Mesendoderm (in vitro differentiated cells): ENCODE data around the gene KMT2A.

Experiments used
- DNase-seq: peaks from one replicate; pipeline ENCODE4 v3.0.0; 2013
- H2AK5ac ChIP-seq: 2 replicates; pipeline ENCODE4 v1.6.1; 2013; ENCODE audit warnings: low read length, inconsistent platforms
- H2BK120ac ChIP-seq: 2 replicates; pipeline ENCODE4 v1.6.1; 2013; ENCODE audit warnings: low read depth, mild to moderate bottlenecking, low read length, moderate library complexity, mixed read lengths
- H2BK15ac ChIP-seq: replicated peaks from 2 replicates; pipeline ENCODE4 v1.6.1; 2013; ENCODE audit warnings: low read depth, mild to moderate bottlenecking, moderate library complexity
- H2BK5ac ChIP-seq: 2 replicates; pipeline ENCODE4 v1.6.1; 2013; ENCODE audit warnings: low read length, inconsistent platforms
- H3K18ac ChIP-seq: 2 replicates; pipeline ENCODE4 v1.6.1; 2013; ENCODE audit warnings: mild to moderate bottlenecking, low read length, mixed read lengths
- H3K23ac ChIP-seq: one replicate; pipeline ENCODE4 v1.6.1; 2013; ENCODE audit warnings: low read length
- H3K27ac ChIP-seq: 2 replicates; pipeline ENCODE4 v1.5.1; 2013; ENCODE audit warnings: low read depth, mild to moderate bottlenecking, inconsistent platforms, low read length, moderate library complexity
- H3K27me3 ChIP-seq: 2 replicates; pipeline ENCODE4 v1.6.1; 2013; ENCODE audit warnings: low read length, control low read depth, mild to moderate bottlenecking, inconsistent platforms; ENCODE audit not compliant: insufficient read depth, poor library complexity
- H3K36me3 ChIP-seq: 2 replicates; pipeline ENCODE4 v1.6.1; 2013; ENCODE audit warnings: low read length, inconsistent platforms; ENCODE audit not compliant: control insufficient read depth, insufficient read depth
- H3K4ac ChIP-seq: one replicate; pipeline ENCODE4 v1.6.1; 2013; ENCODE audit warnings: low read depth, mild to moderate bottlenecking, low read length, moderate library complexity
- H3K4me1 ChIP-seq: 2 replicates; pipeline ENCODE4 v1.6.1; 2013; ENCODE audit warnings: low read depth, low read length, inconsistent platforms; ENCODE audit not compliant: control insufficient read depth
- H3K4me2 ChIP-seq: 2 replicates; pipeline ENCODE4 v1.6.1; 2013; ENCODE audit warnings: low read length
- H3K4me3 ChIP-seq: 2 replicates; pipeline ENCODE4 v1.5.1; 2013; ENCODE audit warnings: mild to moderate bottlenecking, low read length
- H3K56ac ChIP-seq: one replicate; pipeline ENCODE4 v1.6.1; 2013; ENCODE audit warnings: low read length
- H3K79me1 ChIP-seq: 2 replicates; pipeline ENCODE4 v1.6.1; 2013; ENCODE audit warnings: low read length, inconsistent platforms
- H3K79me2 ChIP-seq: 2 replicates; pipeline ENCODE4 v1.6.1; 2013; ENCODE audit warnings: mild to moderate bottlenecking, low read length; ENCODE audit not compliant: control insufficient read depth, insufficient read depth
- H3K9ac ChIP-seq: 2 replicates; pipeline ENCODE4 v1.6.1; 2013; ENCODE audit warnings: low read length, inconsistent platforms
- H4K5ac ChIP-seq: one replicate; pipeline ENCODE4 v1.6.1; 2013; ENCODE audit warnings: low read length
- H4K8ac ChIP-seq: one replicate; pipeline ENCODE4 v1.6.1; 2013; ENCODE audit warnings: low read depth, mild to moderate bottlenecking, control low read depth, low read length, moderate library complexity
- WGBS: extraction: QIAGEN DNeasy Blood & Tissue Kit; methylation state at CpG from one replicate; pipeline ENCODE4 v1.1.7; 2013; ENCODE audit warnings: low lambda C conversion rate, missing lambda C conversion rate; ENCODE audit not compliant: insufficient coverage; ENCODE audit errors: extremely low coverage; 5-methylcytosine and 5-hydroxymethylcytosine counted together

KMT2A gene

DNA sequence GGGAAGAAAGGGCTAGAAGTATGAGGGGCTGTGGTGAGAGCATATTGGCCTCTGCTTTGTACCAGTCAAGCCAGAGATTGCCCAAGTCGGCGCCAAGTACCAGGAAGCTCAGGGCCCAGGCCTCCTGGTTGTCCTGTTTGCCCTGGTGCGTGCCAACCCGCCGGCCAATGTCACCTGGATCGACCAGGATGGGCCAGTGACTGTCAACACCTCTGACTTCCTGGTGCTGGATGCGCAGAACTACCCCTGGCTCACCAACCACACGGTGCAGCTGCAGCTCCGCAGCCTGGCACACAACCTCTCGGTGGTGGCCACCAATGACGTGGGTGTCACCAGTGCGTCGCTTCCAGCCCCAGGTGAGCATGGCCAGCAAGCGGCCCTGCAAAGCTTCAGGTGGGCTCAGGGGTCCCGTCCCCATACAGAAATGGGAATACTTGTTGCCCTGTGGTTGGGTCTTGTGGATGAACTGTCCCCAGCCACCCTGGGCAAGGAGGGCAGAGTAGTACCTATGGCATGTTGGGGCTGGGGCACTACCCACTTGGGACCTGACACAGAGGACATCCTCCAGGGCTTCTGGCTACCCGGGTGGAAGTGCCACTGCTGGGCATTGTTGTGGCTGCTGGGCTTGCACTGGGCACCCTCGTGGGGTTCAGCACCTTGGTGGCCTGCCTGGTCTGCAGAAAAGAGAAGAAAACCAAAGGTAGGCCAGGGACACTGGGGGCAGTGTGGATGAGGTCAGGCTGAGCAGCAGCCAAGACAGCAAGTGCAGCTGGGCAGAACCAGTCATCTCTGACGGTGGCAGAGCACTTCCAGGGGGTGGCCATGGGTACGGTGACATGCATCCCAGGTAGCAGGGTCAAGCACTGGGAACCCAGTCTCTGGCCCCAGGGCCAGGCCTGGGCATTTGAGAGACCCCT, 96.8 kb downstream of the KMT2A start:
- H2AK5ac ChIP-seq, result no peak overlapping the region
- no peak overlapping the region for H3K56ac ChIP-seq
- DNase-seq, result no peak
- no peak overlapping the region for H3K4me2 ChIP-seq
- H3K4me1 ChIP-seq, result no peaks in the 10 kb centered on the region
- H3K4ac ChIP-seq, result no peak overlapping the region
- H4K5ac ChIP-seq, result no peak overlapping the region
- H3K18ac ChIP-seq, result no peak overlapping the region
- no peak overlapping the region for H2BK15ac ChIP-seq
- H3K36me3 ChIP-seq, result no peaks in the 10 kb centered on the region
- no peak overlapping the region for H4K8ac ChIP-seq
- no peak overlapping the region for H3K27ac ChIP-seq
- no peak overlapping the region for H2BK5ac ChIP-seq
- H3K27me3 ChIP-seq, result no peaks in the 10 kb centered on the region
- H3K4me3 ChIP-seq, result no peak overlapping the region
- H3K23ac ChIP-seq, result no peak overlapping the region
- no peaks in the 10 kb centered on the region for H3K79me2 ChIP-seq
- no CpG with 5 or more reads among the region's 19 CpGs for WGBS
- no peak overlapping the region for H2BK120ac ChIP-seq
- H3K79me1 ChIP-seq, result no peaks in the 10 kb centered on the region
- H3K9ac ChIP-seq, result no peak overlapping the region

DNA sequence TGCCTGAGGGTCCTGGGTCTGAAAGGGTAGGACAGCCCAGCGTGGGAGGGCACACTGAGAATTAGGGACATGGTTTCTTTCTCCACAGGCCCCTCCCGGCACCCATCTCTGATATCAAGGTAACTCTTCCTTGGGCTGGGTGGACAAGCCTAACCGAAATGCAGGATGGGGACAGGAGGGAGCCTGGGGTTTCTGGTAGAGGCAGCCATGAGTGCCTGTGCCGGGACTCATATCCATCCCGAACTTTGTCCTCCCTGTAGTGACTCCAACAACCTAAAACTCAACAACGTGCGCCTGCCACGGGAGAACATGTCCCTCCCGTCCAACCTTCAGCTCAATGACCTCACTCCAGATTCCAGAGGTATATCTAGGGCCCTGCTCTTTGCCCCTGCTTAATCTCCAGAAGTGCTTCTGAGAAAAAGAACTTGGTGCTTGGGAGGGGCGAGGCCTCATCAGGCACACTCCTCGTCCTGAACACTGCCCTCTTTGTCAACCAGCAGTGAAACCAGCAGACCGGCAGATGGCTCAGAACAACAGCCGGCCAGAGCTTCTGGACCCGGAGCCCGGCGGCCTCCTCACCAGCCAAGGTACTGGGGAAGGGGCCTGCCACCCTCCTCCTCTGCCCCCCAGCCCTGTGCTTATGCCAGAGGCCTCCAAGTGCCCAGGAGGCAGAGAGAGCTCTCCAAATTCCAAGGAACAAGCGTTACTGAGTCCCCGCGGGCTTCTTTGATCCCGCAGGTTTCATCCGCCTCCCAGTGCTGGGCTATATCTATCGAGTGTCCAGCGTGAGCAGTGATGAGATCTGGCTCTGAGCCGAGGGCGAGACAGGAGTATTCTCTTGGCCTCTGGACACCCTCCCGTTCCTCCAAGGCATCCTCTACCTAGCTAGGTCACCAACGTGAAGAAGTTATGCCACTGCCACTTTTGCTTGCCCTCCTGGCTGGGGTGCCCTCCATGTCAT, 97.8 kb downstream of the KMT2A start:
- H3K79me2 ChIP-seq, result no peaks in the 10 kb centered on the region
- H3K4me1 ChIP-seq, result no peaks in the 10 kb centered on the region
- H3K4me3 ChIP-seq, result no peak overlapping the region
- H3K56ac ChIP-seq, result no peak overlapping the region
- no peaks in the 10 kb centered on the region for H3K27me3 ChIP-seq
- H2BK120ac ChIP-seq, result no peak overlapping the region
- H3K18ac ChIP-seq, result no peak overlapping the region
- H3K36me3 ChIP-seq, result no peaks in the 10 kb centered on the region
- no peak overlapping the region for H2BK5ac ChIP-seq
- H4K8ac ChIP-seq, result no peak overlapping the region
- no peak overlapping the region for H3K4me2 ChIP-seq
- H2AK5ac ChIP-seq, result no peak overlapping the region
- H3K4ac ChIP-seq, result no peak overlapping the region
- H3K79me1 ChIP-seq, result no peaks in the 10 kb centered on the region
- no peak overlapping the region for H3K9ac ChIP-seq
- no peak overlapping the region for H2BK15ac ChIP-seq
- H3K27ac ChIP-seq, result no peak overlapping the region
- DNase-seq, result no peak
- WGBS, result no CpG with 5 or more reads among the region's 27 CpGs
- no peak overlapping the region for H3K23ac ChIP-seq
- H4K5ac ChIP-seq, result no peak overlapping the region

DNA sequence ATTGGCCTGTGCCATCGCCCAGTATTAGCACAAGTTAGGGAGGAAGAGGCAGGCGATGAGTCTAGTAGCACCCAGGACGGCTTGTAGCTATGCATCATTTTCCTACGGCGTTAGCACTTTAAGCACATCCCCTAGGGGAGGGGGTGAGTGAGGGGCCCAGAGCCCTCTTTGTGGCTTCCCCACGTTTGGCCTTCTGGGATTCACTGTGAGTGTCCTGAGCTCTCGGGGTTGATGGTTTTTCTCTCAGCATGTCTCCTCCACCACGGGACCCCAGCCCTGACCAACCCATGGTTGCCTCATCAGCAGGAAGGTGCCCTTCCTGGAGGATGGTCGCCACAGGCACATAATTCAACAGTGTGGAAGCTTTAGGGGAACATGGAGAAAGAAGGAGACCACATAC, 99.0 kb downstream of the KMT2A start:
- H3K27me3 ChIP-seq, result no peaks in the 10 kb centered on the region
- no peaks in the 10 kb centered on the region for H3K79me2 ChIP-seq
- no peak overlapping the region for H3K23ac ChIP-seq
- H3K18ac ChIP-seq, result no peak overlapping the region
- no CpG with 5 or more reads among the region's 9 CpGs for WGBS
- no peak overlapping the region for H4K5ac ChIP-seq
- no peak overlapping the region for H4K8ac ChIP-seq
- no peak overlapping the region for H3K4me2 ChIP-seq
- no peak for DNase-seq
- H3K4me1 ChIP-seq, result no peaks in the 10 kb centered on the region
- H3K56ac ChIP-seq, result no peak overlapping the region
- H2AK5ac ChIP-seq, result no peak overlapping the region
- H2BK120ac ChIP-seq, result no peak overlapping the region
- H3K4me3 ChIP-seq, result no peak overlapping the region
- no peak overlapping the region for H3K27ac ChIP-seq
- no peak overlapping the region for H3K9ac ChIP-seq
- H2BK5ac ChIP-seq, result no peak overlapping the region
- no peaks in the 10 kb centered on the region for H3K36me3 ChIP-seq
- no peak overlapping the region for H2BK15ac ChIP-seq
- no peak overlapping the region for H3K4ac ChIP-seq
- no peaks in the 10 kb centered on the region for H3K79me1 ChIP-seq

DNA sequence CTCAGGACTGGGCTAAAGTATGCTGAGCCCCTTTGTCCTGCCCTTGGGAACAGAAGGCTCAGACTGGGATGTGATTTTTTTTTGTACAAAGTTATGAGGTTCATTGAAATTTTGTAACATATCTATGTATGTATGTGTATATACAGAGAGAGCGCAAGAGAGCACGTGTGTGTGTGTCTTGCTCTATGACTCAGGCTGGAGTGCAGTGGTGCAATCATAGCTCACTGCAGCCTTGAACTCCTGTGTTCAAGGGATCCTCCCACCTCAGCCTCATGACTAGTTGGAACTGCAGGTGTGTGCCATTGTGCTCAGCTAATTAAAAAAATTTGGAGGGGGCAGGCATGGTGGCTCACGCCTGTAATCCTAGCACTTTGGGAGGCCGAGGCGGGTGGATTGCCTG, 100.4 kb downstream of the KMT2A start:
- Histone ChIP-seq H3K23ac (no peak overlapping the region), H3K79me1 (no peaks in the 10 kb centered on the region), H3K4me1 (no peaks in the 10 kb centered on the region), H4K5ac (no peak overlapping the region), H3K27me3 (no peaks in the 10 kb centered on the region), H3K4me2 (no peak overlapping the region), H3K4ac (no peak overlapping the region), H3K79me2 (no peaks in the 10 kb centered on the region), H3K18ac (no peak overlapping the region), H2AK5ac (no peak overlapping the region), H3K56ac (no peak overlapping the region), H2BK5ac (no peak overlapping the region), H2BK15ac (no peak overlapping the region), H3K4me3 (no peak overlapping the region), H3K27ac (no peak overlapping the region), H4K8ac (no peak overlapping the region), H2BK120ac (no peak overlapping the region), H3K36me3 (no peaks in the 10 kb centered on the region), H3K9ac (no peak overlapping the region)
- WGBS, result no CpG with 5 or more reads among the region's 5 CpGs
- DNase-seq, result no peak

DNA sequence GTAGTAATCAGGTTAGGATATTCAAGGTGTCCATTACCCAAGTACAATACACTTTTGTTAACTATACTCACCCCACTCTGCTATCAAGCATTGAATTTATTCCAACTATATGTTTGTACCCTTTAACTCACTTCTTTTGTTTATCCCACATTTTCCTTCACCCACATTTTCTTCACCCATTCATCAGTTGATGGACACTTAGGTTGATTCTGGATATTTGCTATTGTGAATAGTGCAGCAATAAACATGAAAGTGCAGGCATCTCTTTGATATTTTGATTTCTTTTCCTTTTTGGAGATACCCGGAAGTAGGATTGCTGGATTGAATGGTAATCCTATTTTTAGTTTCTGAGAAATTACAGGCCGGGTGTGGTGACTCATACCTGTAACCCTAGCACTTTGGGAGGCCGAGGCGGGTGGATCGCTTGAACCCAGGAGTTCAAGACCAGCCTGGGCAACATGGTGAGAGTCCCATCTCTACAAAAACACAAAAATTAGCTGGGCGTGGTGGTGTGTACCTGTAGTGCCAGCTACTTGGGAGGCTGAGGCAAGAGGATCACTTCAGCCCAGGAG, 101.2 kb downstream of the KMT2A start:
- H3K27ac ChIP-seq, result no peak overlapping the region
- no peak for DNase-seq
- H3K79me2 ChIP-seq, result no peaks in the 10 kb centered on the region
- H3K4ac ChIP-seq, result no peak overlapping the region
- H3K27me3 ChIP-seq, result no peaks in the 10 kb centered on the region
- H4K8ac ChIP-seq, result no peak overlapping the region
- no CpG with 5 or more reads among the region's 6 CpGs for WGBS
- H3K36me3 ChIP-seq, result no peaks in the 10 kb centered on the region
- no peaks in the 10 kb centered on the region for H3K4me1 ChIP-seq
- no peak overlapping the region for H3K18ac ChIP-seq
- no peak overlapping the region for H3K4me2 ChIP-seq
- no peak overlapping the region for H3K23ac ChIP-seq
- no peak overlapping the region for H2BK5ac ChIP-seq
- no peak overlapping the region for H3K9ac ChIP-seq
- H4K5ac ChIP-seq, result no peak overlapping the region
- no peak overlapping the region for H2BK15ac ChIP-seq
- no peak overlapping the region for H2BK120ac ChIP-seq
- H2AK5ac ChIP-seq, result no peak overlapping the region
- no peak overlapping the region for H3K56ac ChIP-seq
- H3K4me3 ChIP-seq, result no peak overlapping the region
- H3K79me1 ChIP-seq, result no peaks in the 10 kb centered on the region
